ENCODE measurements around the gene MAN1C1.

DNA sequence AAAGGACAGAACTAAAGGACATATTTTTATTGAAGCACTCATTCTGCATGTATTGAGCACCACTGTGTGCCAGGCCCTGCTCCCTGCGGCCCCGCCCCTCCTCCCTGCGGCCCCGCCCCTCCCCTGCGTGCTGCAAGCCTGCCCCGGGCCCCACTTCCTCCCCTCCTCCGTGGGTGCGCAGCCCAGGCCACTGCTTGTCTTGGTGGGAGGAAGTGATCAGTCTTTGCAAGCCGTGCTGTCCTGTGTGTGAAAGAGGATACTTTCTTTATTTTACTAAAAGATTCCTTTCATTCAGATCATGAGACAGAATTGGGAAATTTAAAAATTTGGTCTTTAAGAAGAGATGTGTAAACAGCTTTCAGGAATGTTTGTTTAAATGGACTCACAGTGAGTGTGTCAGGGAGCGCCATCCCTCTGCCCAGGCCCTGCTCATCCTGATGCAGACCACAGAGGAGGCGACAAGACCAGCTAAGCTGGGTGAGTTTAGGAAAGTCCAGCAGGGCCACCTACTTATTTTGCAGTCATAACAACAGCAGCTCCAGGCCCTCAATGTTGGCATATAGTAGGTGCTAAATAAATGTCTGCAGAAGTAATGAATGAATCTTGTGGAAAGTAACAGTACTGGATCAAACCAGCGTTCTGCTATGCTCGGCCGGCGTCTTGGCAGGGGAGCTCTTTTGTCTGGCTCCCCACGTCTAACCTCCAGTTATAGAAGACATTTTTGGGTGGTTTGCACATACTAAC is 95.1 kb downstream of the MAN1C1 start:
- TF ChIP-seq ZC3H10 (CRISPR knock-in tag; IDR thresholded peaks at IDR 0.05): no peak
- TF ChIP-seq, protein P1, sequence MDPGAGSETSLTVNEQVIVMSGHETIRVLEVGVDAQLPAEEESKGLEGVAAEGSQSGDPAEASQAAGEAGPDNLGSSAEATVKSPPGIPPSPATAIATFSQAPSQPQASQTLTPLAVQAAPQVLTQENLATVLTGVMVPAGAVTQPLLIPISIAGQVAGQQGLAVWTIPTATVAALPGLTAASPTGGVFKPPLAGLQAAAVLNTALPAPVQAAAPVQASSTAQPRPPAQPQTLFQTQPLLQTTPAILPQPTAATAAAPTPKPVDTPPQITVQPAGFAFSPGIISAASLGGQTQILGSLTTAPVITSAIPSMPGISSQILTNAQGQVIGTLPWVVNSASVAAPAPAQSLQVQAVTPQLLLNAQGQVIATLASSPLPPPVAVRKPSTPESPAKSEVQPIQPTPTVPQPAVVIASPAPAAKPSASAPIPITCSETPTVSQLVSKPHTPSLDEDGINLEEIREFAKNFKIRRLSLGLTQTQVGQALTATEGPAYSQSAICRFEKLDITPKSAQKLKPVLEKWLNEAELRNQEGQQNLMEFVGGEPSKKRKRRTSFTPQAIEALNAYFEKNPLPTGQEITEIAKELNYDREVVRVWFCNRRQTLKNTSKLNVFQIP (CRISPR knock-in tag; IDR thresholded peaks at IDR 0.05; ENCODE audit: borderline replicate concordance, low read depth): no peak
- TF ChIP-seq, protein P2, sequence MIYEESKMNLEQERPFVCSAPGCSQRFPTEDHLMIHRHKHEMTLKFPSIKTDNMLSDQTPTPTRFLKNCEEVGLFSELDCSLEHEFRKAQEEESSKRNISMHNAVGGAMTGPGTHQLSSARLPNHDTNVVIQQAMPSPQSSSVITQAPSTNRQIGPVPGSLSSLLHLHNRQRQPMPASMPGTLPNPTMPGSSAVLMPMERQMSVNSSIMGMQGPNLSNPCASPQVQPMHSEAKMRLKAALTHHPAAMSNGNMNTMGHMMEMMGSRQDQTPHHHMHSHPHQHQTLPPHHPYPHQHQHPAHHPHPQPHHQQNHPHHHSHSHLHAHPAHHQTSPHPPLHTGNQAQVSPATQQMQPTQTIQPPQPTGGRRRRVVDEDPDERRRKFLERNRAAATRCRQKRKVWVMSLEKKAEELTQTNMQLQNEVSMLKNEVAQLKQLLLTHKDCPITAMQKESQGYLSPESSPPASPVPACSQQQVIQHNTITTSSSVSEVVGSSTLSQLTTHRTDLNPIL (CRISPR knock-in tag; IDR thresholded peaks at IDR 0.05; ENCODE audit: low read depth): no peak
- TF ChIP-seq, protein P3, sequence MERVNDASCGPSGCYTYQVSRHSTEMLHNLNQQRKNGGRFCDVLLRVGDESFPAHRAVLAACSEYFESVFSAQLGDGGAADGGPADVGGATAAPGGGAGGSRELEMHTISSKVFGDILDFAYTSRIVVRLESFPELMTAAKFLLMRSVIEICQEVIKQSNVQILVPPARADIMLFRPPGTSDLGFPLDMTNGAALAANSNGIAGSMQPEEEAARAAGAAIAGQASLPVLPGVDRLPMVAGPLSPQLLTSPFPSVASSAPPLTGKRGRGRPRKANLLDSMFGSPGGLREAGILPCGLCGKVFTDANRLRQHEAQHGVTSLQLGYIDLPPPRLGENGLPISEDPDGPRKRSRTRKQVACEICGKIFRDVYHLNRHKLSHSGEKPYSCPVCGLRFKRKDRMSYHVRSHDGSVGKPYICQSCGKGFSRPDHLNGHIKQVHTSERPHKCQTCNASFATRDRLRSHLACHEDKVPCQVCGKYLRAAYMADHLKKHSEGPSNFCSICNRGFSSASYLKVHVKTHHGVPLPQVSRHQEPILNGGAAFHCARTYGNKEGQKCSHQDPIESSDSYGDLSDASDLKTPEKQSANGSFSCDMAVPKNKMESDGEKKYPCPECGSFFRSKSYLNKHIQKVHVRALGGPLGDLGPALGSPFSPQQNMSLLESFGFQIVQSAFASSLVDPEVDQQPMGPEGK (CRISPR knock-in tag; IDR thresholded peaks at IDR 0.05; ENCODE audit: borderline replicate concordance): no peak
- no peak for TF ChIP-seq SNAI2 (CRISPR knock-in tag; IDR thresholded peaks at IDR 0.05)
- TF ChIP-seq ZNF8 (CRISPR knock-in tag; IDR thresholded peaks at IDR 0.05): no peak
- TF ChIP-seq ZNF565 (CRISPR knock-in tag; conservative IDR thresholded peaks at IDR 0.05; ENCODE audit: low read depth): no peak
- TF ChIP-seq ZFP30 (CRISPR knock-in tag; IDR thresholded peaks at IDR 0.05): no peak
- TF ChIP-seq OSR1 (CRISPR knock-in tag; IDR thresholded peaks at IDR 0.05): no peak

Data from SK-N-SH treated with all-trans-retinoic acid at 6 μM for 48 hours (cell line).